Measurements from ENCODE around the gene ELAVL1.

ELAVL1 gene

DNA sequence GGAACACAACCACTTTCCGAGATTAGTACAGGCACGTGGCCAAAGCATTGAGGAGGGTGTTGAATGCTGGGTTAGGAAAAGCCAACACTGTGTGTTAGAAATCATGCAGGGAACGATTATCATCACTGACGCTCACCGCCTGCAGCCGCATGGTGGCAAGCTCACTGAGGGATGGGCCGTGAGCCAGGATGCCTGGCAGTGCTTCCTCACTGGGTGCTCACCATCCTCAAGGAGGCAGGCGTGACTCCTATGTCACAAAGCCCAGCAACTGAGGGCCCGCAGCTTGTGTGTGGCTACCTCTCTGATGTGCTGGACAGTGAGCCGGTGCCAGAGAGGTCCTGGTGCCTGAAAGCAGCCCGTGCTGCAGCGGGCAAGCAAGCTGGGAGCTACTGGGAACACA is 31.6 kb downstream of the ELAVL1 start:
- DNase-seq (ENCODE audit: low spot score): no peak
- in situ Hi-C loops (cut with MboI; ENCODE audit: low sequenced_read_pairs, unreplicated experiment): no loop called here

DNA sequence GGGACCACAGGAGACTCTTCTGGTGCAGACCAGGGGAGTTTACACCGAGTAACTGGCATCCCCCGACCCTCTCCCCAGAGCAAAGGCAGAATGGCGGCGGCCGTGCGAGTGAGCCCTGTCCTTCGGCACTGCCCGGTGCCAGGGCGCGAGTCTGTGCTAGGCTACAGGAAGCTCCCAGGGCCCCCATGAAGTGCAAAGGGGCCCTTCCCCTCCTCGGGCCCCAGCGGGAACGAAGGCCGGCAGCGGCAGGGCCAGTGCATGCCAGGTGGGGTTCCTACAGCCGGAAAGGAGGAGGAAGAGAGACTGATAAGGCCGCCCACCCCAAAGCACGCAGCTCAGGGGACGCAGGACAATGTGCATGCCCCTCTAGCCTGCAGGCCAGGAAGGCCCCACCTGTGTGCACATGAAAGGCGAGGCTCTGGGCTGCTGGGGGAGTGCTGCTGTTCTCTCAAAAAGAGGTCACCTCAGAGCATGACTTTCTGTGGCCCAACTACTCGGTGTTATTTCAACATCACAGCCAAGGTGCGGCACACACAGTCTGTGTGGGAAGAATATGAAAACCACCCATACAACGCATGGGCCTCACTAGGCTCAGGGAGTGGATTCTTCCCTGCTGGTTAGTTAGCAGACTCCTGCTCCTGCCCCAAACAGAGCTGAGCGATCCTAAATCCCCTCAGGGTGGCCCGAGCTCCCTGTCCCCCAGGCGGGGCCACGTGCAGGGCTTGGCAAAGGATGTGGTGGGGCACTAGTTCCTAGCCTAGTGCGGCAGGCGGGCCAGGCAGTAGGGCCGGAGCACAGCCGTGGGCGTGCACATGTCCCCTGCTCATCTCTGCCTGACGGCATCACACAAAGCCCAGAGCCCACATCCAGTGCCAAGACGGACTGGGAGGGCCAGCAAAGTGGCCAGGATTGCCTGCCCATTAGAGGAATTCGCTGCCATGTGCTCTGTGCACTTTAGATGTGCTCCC is 33.6 kb downstream of the ELAVL1 start:
- in situ Hi-C loops (cut with MboI; ENCODE audit: low sequenced_read_pairs, unreplicated experiment): no loop called here
- no peak for DNase-seq (ENCODE audit: low spot score)
- TF ChIP-seq, protein P1, sequence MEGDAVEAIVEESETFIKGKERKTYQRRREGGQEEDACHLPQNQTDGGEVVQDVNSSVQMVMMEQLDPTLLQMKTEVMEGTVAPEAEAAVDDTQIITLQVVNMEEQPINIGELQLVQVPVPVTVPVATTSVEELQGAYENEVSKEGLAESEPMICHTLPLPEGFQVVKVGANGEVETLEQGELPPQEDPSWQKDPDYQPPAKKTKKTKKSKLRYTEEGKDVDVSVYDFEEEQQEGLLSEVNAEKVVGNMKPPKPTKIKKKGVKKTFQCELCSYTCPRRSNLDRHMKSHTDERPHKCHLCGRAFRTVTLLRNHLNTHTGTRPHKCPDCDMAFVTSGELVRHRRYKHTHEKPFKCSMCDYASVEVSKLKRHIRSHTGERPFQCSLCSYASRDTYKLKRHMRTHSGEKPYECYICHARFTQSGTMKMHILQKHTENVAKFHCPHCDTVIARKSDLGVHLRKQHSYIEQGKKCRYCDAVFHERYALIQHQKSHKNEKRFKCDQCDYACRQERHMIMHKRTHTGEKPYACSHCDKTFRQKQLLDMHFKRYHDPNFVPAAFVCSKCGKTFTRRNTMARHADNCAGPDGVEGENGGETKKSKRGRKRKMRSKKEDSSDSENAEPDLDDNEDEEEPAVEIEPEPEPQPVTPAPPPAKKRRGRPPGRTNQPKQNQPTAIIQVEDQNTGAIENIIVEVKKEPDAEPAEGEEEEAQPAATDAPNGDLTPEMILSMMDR (IDR thresholded peaks at IDR 0.05; ENCODE audit: borderline replicate concordance, control extremely low read depth, extremely low read depth, insufficient read depth, missing control alignments): no peak

More for the DNA sequence above, 31.6 kb downstream of the ELAVL1 start:
- TF ChIP-seq, protein P1 (IDR thresholded peaks at IDR 0.05; ENCODE audit: borderline replicate concordance, control extremely low read depth, extremely low read depth, insufficient read depth, missing control alignments): no peak

DNA sequence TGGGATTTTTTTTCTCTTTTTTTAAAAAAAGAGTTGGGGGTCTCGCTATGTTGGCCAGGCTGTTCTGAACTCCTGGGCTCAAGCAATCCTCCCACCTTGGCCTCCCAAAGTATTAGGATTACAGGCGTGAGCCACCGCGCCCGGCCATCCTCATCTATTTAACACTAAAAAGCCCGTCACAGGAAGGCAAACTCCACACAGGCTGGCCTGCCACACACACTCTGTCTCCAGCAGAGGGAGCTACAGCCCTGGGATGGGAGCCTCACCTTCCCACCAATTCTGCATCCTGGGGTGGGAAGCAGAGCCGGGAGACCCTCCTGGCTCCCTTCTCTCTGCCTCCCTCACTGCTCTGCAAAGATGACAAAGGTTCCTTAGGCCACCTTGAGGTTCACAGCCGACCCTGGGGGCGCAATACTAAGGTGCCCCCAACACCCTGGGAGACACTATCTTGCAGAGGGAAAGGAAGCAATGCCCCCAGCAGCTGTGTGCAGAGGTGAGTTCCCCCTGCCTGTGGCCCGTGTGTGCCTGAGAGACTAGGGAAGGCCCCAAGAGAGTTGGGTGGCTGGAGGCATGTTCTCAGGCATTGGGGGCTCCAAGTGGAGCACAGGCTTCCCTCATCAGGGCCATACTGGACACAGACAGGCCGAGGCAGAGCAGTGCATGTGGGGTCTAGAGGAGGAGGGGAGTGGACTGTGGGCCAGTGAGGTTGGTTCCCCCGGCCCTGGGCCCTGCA is 34.6 kb downstream of the ELAVL1 start:
- in situ Hi-C loops (cut with MboI; ENCODE audit: low sequenced_read_pairs, unreplicated experiment): no loop called here
- TF ChIP-seq, protein P1 (IDR thresholded peaks at IDR 0.05; ENCODE audit: borderline replicate concordance, control extremely low read depth, extremely low read depth, insufficient read depth, missing control alignments): peak; percentile 73
- DNase-seq (ENCODE audit: low spot score): peak; percentile 73

DNA sequence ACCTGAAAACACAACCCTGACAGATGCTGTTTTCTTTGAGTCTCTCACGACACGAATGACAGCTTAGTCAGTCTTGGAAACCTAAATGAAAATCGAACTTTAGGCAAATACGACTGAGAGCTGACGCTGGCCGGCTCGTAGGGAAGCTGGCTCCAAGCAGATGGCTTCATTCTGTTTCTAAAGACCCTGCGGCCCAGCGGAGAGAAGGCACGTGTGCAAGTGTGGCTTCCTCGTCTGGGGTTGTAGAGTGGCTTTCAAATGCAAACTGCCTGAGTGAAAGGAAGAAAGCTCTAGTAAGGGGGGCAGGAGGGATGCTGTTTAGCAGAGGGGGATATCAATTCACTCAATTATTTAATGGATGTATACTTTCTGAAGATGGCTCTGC is 35.9 kb downstream of the ELAVL1 start:
- TF ChIP-seq, protein P1 (IDR thresholded peaks at IDR 0.05; ENCODE audit: borderline replicate concordance, control extremely low read depth, extremely low read depth, insufficient read depth, missing control alignments): no peak
- no peak for DNase-seq (ENCODE audit: low spot score)
- in situ Hi-C loops (cut with MboI; ENCODE audit: low sequenced_read_pairs, unreplicated experiment): no loop called here

DNA sequence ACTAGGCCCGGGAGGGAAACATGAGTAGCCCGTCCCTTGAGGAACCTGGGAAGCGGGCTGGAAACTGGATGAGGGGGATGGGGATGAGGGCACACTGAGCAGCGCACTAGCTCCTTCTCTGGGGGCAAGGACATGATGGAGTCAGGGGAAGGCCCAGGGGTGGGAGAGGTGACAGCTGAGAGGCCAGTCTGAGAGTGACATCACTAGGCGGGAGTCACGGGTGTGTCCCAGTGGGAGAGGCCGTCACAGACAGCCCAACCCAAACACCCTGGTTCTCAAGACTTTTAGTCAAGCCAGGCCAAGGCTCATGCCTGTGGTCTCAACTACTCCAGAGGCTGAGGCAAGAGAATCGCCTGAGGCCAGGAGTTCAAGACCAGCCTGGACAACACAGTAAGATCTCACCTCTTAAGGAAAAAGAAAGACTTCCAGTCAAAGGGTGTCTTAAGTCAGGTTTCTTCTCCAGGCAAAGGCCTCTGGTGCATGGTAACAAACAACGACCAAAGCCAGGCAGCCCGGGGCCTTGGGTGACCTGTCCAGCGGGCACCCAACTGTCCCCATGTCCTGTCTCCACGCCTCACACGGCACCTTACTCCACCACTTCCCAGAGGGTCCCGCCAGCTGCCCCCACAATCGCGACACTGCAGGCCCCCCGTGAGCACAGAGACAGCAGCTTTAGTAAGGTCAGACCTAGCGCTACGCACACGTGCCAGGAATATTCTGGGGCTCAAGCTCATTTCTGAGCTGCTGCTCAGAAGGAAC is 36.5 kb downstream of the ELAVL1 start:
- TF ChIP-seq, protein P1 (IDR thresholded peaks at IDR 0.05; ENCODE audit: borderline replicate concordance, control extremely low read depth, extremely low read depth, insufficient read depth, missing control alignments): no peak
- in situ Hi-C loops (cut with MboI; ENCODE audit: low sequenced_read_pairs, unreplicated experiment): no loop called here
- DNase-seq (ENCODE audit: low spot score): no peak
